SJCRH30 (cell line): Measurements from ENCODE around the gene DTX3L. TPM values are rescaled to one million over a fixed set of nuclear protein-coding genes. Genes with fewer than 3 reads are reported as not detected.
A peak's percentile ranks its signal among the peaks of the same experiment; 100 is the strongest.
"Not testable (repeated sequence)": the region's sequence is repeated elsewhere in the genome, so short reads cannot be mapped to it uniquely, and the experiment has no call there.

Experiments used
- DNase-seq, 2 experiments: peaks; one replicate each; pipeline ENCODE4 v3.0.0-alpha.2; 2015 to 2020
- H3K27ac ChIP-seq: fragments of 250-450 bp; sonication (Bioruptor Pico); 2 replicates; pipeline ENCODE4 v1.5.1; 2020; ENCODE audit warnings: mild to moderate bottlenecking, moderate library complexity
- H3K27me3 ChIP-seq: fragments of 250-450 bp; sonication (Bioruptor Pico); 2 replicates; pipeline ENCODE4 v1.5.1; 2020; ENCODE audit warnings: mild to moderate bottlenecking, moderate library complexity
- H3K36me3 ChIP-seq: fragments of 250-450 bp; sonication (Bioruptor Pico); 2 replicates; pipeline ENCODE4 v1.5.1; 2020; ENCODE audit warnings: mild to moderate bottlenecking, moderate library complexity
- H3K4me1 ChIP-seq: fragments of 250-450 bp; sonication (Bioruptor Pico); 2 replicates; pipeline ENCODE4 v1.5.1; 2020; ENCODE audit warnings: mild to moderate bottlenecking, moderate library complexity
- H3K4me3 ChIP-seq: fragments of 250-450 bp; sonication (Bioruptor Pico); 2 replicates; pipeline ENCODE4 v1.5.1; 2020; ENCODE audit warnings: mild to moderate bottlenecking, moderate library complexity
- H3K9me3 ChIP-seq: fragments of 250-450 bp; sonication (Bioruptor Pico); replicated peaks from 2 replicates; pipeline ENCODE4 v1.5.1; 2020; ENCODE audit warnings: mild to moderate bottlenecking, moderate library complexity
- total RNA-seq: library from RNA; depleted of rRNA; stranded (reverse); fragments of >200 nt; shearing (Covaris generic); gene quantifications from 2 replicates; pipeline ENCODE4 v1.2.3, GENCODE V29; 2014

Gene DTX3L
- total RNA-seq, 1 experiment from 2014 or later = 12.7 TPM

GRCh38 chr3:122548619-122549018 is 15.5 kb upstream of the DTX3L start:
- no peak overlapping the region for H3K27ac ChIP-seq
- H3K36me3 ChIP-seq = no peaks in the 10 kb centered on the region; the same call in 1 of the 2 replicates
- no peaks in the 10 kb centered on the region for H3K27me3 ChIP-seq
- DNase-seq = no peak
- no peaks in the 10 kb centered on the region for H3K9me3 ChIP-seq
- no peaks in the 10 kb centered on the region for H3K4me1 ChIP-seq
- no peak overlapping the region for H3K4me3 ChIP-seq

- Histone ChIP-seq H3K27ac (no peak overlapping the region), H3K4me1 (no peaks in the 10 kb centered on the region), H3K4me3 (no peak overlapping the region), H3K9me3 (no peaks in the 10 kb centered on the region), H3K27me3 (no peaks in the 10 kb centered on the region), H3K36me3 (no peaks in the 10 kb centered on the region; the same call in 1 of the 2 replicates)
- DNase-seq = no peak
Observed at GRCh38 chr3:122553171-122553570, 11.0 kb upstream of the DTX3L start.

GRCh38 chr3:122555275-122556071 is 8.7 kb upstream of the DTX3L start:
- peak in 1 of 2 experiments; percentile 18 for DNase-seq
- H3K9me3 ChIP-seq = no peaks in the 10 kb centered on the region
- H3K36me3 ChIP-seq = no peaks in the 10 kb centered on the region; the same call in 1 of the 2 replicates

GRCh38 chr3:122557356-122557755 is 6.8 kb upstream of the DTX3L start:
- Histone ChIP-seq H3K27me3 (no peaks in the 10 kb centered on the region), H3K27ac (no peak overlapping the region), H3K9me3 (no peaks in the 10 kb centered on the region), H3K36me3 (no peaks in the 10 kb centered on the region; the same call in 1 of the 2 replicates), H3K4me3 (no peak overlapping the region), H3K4me1 (0 out of 2 replicates have a peak, but pooled peaks cover 2% of the 10 kb centered on the region)
- peak in 1 of 2 experiments; percentile 17 for DNase-seq

More at GRCh38 chr3:122555275-122556071, 8.7 kb upstream of the DTX3L start:
- H3K4me1 ChIP-seq = no peaks in the 10 kb centered on the region
- no peak overlapping the region for H3K27ac ChIP-seq
- no peaks in the 10 kb centered on the region for H3K27me3 ChIP-seq
- H3K4me3 ChIP-seq = no peak overlapping the region

- no peak for DNase-seq
- no peak overlapping the region for H3K27ac ChIP-seq
- H3K36me3 ChIP-seq = no peaks in the 10 kb centered on the region; the same call in 1 of the 2 replicates
Observed at GRCh38 chr3:122558605-122559004, 5.5 kb upstream of the DTX3L start.

GRCh38 chr3:122559906-122560305 is 4.2 kb upstream of the DTX3L start:
- DNase-seq = no peak
- Histone ChIP-seq H3K27ac (no peak overlapping the region), H3K27me3 (no peaks in the 10 kb centered on the region), H3K4me1 (peaks cover 10% of the 10 kb centered on the region), H3K36me3 (no peaks in the 10 kb centered on the region; the same call in 1 of the 2 replicates), H3K9me3 (no peaks in the 10 kb centered on the region), H3K4me3 (no peak overlapping the region)

More at GRCh38 chr3:122558605-122559004, 5.5 kb upstream of the DTX3L start:
- no peaks in the 10 kb centered on the region for H3K27me3 ChIP-seq
- H3K9me3 ChIP-seq = no peaks in the 10 kb centered on the region
- peaks cover 7% of the 10 kb centered on the region for H3K4me1 ChIP-seq
- H3K4me3 ChIP-seq = no peak overlapping the region

- H3K27me3 ChIP-seq = no peaks in the 10 kb centered on the region
- no peak overlapping the region for H3K27ac ChIP-seq
Observed at GRCh38 chr3:122560680-122561079, 3.5 kb upstream of the DTX3L start.

GRCh38 chr3:122562923-122563716 is 1.0 kb upstream of the DTX3L start:
- Histone ChIP-seq H3K36me3 (0 out of 2 replicates have a peak, but pooled peaks cover 4% of the 10 kb centered on the region), H3K4me1 (peaks cover 15% of the 10 kb centered on the region), H3K27me3 (no peaks in the 10 kb centered on the region), H3K4me3 (peak overlapping the region; percentile 85), H3K9me3 (no peaks in the 10 kb centered on the region), H3K27ac (peak overlapping the region; percentile 98; the same call in 1 of the 2 replicates)
- no peak for DNase-seq

More at GRCh38 chr3:122560680-122561079, 3.5 kb upstream of the DTX3L start:
- H3K36me3 ChIP-seq = no peaks in the 10 kb centered on the region; the same call in 1 of the 2 replicates
- no peak overlapping the region for H3K4me3 ChIP-seq
- H3K9me3 ChIP-seq = no peaks in the 10 kb centered on the region
- DNase-seq = peak; percentile 61 to 86
- peaks cover 14% of the 10 kb centered on the region for H3K4me1 ChIP-seq

- peak overlapping the region; percentile 98 for H3K27ac ChIP-seq
- no peaks in the 10 kb centered on the region for H3K27me3 ChIP-seq
- H3K9me3 ChIP-seq = no peaks in the 10 kb centered on the region
- H3K36me3 ChIP-seq = 0 out of 2 replicates have a peak, but pooled peaks cover 4% of the 10 kb centered on the region
- peaks cover 15% of the 10 kb centered on the region for H3K4me1 ChIP-seq
- peak overlapping the region; percentile 85 for H3K4me3 ChIP-seq
- peak in 1 of 2 experiments; percentile 45 for DNase-seq
Observed at GRCh38 chr3:122563717-122564025, 467 bp upstream of the DTX3L start.

GRCh38 chr3:122568131-122568530 is 4.0 kb downstream of the DTX3L start:
- not testable (repeated sequence) for DNase-seq, H3K36me3 ChIP-seq, H3K27ac ChIP-seq, H3K27me3 ChIP-seq, H3K9me3 ChIP-seq, H3K4me3 ChIP-seq
- peaks cover 13% of the 10 kb centered on the region for H3K4me1 ChIP-seq

- Histone ChIP-seq H3K36me3 (peaks cover 7% of the 10 kb centered on the region; the same call in 1 of the 2 replicates), H3K27me3 (no peaks in the 10 kb centered on the region), H3K27ac (no peak overlapping the region), H3K9me3 (no peaks in the 10 kb centered on the region), H3K4me3 (no peak overlapping the region), H3K4me1 (peaks cover 7% of the 10 kb centered on the region)
- no peak for DNase-seq
Observed at GRCh38 chr3:122568755-122569154, 4.6 kb downstream of the DTX3L start.

- no peaks in the 10 kb centered on the region for H3K27me3 ChIP-seq
Observed at GRCh38 chr3:122572940-122573412, 8.8 kb downstream of the DTX3L start.

GRCh38 chr3:122576174-122576940 is 12.2 kb downstream of the DTX3L start:
- Histone ChIP-seq H3K9me3 (no peaks in the 10 kb centered on the region), H3K27ac (no peak overlapping the region), H3K27me3 (no peaks in the 10 kb centered on the region), H3K36me3 (peaks cover 3% of the 10 kb centered on the region; the same call in 1 of the 2 replicates), H3K4me3 (no peak overlapping the region), H3K4me1 (no peaks in the 10 kb centered on the region)
- no peak for DNase-seq

More at GRCh38 chr3:122572940-122573412, 8.8 kb downstream of the DTX3L start:
- Histone ChIP-seq H3K9me3 (no peaks in the 10 kb centered on the region), H3K4me1 (no peaks in the 10 kb centered on the region), H3K4me3 (no peak overlapping the region), H3K36me3 (peaks cover 3% of the 10 kb centered on the region; the same call in 1 of the 2 replicates), H3K27ac (no peak overlapping the region)
- DNase-seq = peak; percentile 23 to 51

GRCh38 chr3:122577409-122578031 is 13.4 kb downstream of the DTX3L start, which contains the start of gene PARP15:
TSS of gene PARP15 (plus strand) at chr3:122577650. CDS start at chr3:122577668, 18 bp downstream.
- Histone ChIP-seq H3K9me3 (no peaks in the 10 kb centered on the region), H3K4me1 (no peaks in the 10 kb centered on the region), H3K27me3 (no peaks in the 10 kb centered on the region), H3K27ac (no peak within 1 kb of the TSS), H3K36me3 (no peaks in the 10 kb centered on the region), H3K4me3 (no peak within 1 kb of the TSS)
- DNase-seq = no peak
